Activated CD8-positive, alpha-beta memory T cell treated with anti-CD3 and anti-CD28 coated beads, Interleukin-2, amount 50 U/mL, for 4 hours (primary cell): Measurements from ENCODE around the gene CEP70.
"Not testable (repeated sequence)": the region's sequence is repeated elsewhere in the genome, so short reads cannot be mapped to it uniquely, and the experiment has no call there.

Experiments
- DNase-seq: peaks from one replicate; pipeline ENCODE4 v3.0.0-alpha.2; 2020

Gene CEP70

DNA sequence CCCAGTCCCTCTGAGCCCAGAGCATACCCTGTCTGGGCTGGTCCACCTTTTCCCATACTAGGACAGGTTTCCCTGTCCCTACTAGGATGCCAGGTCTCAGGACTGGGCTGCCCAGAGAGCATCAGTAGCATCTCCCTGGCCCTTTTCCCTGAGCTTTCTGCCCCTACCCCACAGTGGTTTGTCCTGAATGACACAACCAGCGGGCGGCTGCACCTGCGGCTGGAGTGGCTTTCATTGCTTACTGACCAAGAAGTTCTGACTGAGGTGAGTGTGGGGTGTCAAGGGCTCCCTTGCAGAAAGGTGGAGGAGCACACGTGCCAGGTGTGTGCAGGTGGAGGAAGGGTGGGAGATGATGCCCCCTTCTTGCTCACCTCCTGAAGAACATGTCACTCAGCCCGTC is 126.1 kb downstream of the CEP70 start:
- no peak for DNase-seq

DNA sequence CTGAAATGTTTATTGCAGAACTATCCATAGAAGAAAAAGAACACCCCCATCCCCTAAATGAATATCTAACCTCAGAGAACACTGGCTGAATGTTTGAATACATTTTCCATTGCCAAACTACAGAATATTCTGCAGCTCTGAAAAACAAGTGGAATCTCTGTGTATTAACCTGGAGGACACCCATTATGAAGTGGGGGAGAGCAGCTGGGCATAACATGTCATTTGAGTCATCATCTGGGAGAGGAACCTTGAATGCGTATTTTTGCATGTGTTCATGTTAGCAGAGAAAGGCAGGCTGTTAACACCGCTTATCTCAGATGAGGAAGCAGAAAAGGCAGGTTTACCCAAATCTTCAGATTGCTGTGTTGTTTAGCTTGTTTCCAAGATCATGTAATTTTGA is 128.1 kb downstream of the CEP70 start:
- no peak for DNase-seq

DNA sequence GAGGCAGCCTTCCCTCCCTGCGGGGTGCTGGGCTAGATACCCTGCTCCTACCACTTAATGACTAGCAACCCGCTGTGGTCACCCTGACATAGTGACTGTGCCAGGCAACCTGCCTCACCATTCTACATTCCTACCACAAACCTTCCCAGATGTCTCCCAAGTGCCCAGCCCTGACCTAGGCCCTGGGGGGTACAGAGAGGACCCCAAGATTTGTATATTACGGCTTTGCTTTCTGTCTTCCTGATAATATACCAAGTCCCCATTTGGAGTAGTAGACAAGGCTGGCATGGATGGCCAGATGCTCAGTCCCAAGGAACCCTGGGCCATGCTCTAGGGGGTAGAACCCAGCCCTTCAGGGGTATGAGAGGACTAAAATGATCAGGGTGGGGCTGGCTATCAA is 128.6 kb downstream of the CEP70 start:
- no peak for DNase-seq

DNA sequence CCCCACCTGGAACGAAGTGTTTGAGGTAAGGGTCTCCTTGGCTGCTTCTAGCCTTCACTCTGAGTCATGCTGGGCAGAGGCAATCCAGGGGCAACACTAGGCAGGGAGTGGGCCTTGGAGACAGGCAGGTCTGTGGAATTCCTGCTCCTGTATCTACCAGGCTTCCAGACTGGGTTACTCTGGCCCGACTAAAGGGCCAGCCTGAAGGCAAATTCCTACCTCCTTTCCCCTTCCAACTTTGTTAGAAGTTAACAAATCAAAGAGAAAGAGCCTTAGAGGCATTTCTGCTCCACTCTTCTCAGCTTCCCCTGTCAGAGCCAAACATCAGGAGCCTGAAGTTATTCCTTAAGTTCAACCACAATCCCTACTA is 129.6 kb downstream of the CEP70 start:
- DNase-seq, result no peak

DNA sequence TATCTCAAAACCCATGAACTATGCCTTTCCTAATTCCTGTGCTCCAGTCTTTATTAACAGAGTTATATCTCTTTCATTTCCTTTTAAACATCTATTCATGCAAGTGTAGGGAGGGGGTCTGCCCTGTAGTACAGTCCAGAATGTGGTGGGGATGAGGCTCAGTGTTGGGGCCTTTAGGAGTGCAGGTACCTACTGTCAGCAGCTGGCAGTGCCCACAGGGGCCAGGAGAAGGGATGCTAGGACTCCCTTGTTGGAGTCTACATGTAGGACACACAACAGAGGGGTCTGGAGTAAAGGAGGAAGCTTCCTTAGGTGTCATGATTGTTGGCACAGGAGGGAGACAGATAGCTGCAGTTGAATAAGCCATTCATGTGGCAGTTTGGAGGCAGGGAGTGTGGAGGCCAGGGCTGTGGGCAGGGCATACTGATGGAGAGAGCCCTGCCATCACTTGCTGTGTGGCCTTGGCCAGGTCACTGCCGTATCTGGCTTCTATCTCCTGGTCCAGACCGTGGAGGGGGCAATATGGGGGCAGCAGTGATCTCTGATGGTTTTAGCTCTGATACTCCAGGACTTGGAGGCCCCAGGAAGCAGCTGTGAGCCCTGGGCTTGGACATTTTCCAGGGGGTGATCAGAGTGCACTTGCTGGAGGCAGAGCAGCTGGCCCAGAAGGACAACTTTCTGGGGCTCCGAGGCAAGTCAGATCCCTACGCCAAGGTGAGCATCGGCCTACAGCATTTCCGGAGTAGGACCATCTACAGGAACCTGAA is 130.2 kb downstream of the CEP70 start:
- DNase-seq, result no peak

DNA sequence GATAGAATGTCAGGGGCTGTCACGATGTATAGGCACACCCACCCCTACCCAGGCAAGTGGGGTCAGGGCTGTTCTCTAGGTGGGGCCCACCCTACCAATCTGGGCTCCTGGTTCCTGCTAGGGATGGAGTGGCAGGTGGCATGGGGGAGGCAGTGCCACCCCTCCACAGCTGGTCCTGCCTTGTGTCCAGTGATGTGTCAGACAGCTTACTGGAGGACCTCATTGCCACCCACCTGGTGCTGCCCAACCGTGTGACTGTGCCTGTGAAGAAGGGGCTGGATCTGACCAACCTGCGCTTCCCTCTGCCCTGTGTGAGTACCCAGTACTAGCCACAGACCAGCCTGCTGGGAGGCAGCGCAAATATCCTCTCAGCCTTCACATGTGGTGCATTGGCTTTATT is 132.2 kb downstream of the CEP70 start:
- no peak for DNase-seq

DNA sequence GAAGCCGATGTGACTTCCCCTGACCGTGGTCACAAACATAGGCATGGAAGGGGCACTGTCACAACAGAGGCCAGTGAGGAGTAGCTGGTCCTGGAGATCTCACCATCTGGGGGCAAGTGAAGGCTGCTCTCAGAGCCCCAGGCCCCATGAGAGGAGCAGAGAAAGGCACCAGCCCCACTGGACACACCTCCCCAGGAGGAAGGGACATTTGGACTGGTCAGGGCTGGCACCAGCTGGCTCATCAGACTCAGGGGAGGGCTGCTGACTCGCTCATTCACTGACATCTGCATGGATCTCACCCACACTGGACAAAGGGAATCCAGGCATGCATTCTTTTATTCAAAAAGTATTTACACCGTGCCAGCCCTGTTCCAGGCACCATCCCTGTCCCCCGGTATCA is 132.8 kb downstream of the CEP70 start:
- DNase-seq, result no peak

DNA sequence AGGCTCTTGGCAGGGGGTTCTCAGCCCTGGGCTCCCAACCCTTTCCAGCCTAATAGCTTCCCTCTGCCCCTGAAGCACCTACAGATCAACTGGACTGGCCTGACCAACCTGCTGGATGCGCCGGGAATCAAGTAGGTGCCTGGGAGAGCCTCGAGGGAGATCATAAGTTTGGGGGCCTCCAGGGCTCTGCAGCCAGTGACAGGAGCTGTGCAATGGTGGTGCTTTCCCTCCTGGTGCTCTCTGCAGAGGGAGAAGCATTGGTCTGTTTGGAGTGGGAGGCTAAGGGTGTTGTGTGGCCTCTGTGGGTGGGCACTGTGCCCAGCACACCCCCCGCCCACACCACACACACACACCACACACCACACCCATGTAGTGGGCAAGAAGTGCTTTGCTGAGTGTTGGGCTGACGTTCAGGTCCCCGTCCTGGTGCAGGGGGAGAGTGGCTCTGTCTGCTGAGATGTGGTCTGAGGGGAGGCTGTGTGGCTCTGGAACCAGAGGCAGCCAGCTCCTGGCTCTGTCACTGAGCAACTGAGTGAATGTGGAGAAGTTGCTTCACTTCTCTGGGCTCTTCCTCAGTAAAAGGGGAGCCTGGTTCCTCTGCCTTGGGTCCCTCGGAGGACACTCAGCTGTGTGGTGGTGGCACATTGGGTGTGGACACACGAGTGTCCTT is 133.4 kb downstream of the CEP70 start:
- DNase-seq, result no peak

DNA sequence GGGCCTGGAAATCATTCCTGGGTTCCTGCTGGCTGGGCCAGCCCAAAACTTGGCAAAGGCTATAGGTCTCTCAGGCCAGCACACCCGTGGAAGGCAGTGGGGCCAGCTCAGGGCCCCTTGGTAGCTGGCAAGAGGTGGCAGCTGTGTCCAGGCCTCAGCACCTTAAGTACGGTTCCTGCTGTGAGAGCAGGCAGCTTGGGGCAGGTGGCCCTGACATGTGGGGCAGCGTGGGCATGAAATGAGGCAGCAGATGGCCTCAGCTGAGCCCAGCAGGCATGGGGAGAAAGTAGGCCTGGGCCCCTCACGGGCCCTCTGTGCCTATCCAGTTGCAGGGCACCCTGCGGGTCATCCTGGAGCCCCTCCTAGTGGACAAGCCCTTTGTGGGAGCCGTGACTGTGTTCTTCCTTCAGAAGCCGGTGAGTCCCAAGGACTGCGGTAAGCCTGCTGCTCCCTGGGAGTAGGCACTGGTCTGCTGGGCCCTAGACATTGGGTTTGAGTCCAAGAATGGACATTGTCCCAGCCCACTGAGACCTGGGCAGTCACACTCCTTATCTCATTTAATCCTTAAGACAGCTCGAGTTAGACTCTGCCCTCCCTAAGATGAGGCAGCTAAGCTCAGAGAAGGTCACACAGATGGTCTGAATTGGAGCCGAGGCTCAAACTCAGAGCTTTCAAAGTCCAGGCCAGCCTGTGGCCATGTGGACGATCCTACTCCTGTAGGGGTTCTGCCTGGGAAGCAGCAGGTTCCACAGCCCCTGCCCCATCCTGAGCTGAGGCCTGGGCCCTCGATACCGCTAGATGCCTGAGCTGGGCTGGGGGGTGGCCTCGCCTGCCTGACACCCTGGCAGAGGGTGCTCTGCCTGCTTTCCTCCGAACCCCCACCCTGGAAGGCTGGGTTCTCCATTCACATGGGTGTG is 134.2 kb downstream of the CEP70 start:
- DNase-seq, result no peak

DNA sequence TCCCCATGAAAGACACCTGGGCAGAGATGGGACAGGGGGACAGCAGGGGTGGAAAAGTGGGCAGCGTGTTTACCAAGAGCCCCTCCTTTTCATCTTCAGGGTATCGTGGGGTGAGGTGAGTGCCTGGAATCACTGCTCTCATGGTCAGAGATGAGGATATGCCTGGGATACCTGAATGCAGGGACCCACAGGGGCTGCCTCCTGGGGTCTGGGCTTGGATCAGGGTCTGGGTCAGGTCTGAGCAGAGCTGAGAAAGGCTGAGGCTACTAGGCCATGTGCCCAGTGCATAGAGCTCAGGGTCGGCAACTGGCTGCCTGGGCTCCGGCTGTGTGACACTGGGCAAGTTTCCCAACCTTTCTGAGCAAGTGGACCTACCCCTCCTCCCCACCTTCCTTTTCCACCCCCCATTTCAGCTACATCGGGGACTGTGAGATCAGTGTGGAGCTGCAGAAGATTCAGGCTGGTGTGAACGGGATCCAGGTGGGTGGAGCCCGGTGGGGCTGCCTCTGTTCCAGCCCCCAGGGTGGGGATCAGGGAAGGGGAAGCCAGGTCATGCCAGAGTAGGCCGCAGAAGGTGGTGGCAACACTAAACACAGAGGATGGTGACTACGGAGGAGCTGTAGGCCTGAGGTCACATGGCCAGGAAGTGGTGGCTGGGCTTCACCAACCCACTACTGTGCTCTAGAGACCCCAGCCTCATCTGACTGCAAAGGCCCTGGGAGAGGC is 135.1 kb downstream of the CEP70 start:
- no peak for DNase-seq

DNA sequence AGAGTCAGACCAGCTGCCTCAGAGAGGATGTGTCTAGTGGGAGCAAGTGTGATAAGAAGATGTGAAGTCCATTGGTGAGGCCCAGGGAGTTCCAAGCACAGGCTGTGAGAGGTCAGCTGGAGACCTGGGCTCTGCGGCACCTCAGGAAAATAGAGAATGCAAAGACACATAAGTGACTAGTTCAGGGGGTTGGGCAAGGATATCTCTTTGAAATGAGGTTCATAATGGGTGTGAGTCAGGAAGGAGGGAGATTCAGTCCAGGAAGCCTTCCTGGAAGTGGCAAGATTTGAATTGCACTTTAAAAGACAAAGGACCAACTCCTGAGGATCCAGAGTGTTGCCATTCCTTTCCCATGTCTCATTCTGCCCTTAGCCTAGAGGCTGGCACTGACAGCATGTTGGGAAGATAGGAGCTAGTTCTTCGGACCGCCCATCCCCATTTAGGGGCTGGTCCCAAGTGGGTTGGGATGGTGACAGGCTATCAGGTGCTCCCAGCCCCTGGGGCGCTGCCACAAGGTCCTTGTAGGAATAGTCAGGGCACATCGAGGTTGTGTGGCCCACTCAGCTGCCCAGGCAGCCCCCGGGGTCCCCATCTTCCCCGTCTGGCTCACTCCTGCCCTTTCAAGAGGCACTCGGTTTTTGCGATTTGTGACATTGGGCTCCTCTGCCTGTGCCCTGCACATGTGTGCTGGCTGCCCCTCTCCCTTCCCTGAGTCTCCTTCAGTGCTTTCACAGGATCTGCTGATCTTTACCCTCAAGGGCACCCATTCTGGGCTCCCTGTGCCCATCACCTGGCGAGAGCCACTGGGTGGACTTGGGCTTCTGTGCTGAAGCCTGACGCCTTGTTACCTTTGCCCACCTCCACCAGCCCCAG is 136.0 kb downstream of the CEP70 start:
- no peak for DNase-seq

DNA sequence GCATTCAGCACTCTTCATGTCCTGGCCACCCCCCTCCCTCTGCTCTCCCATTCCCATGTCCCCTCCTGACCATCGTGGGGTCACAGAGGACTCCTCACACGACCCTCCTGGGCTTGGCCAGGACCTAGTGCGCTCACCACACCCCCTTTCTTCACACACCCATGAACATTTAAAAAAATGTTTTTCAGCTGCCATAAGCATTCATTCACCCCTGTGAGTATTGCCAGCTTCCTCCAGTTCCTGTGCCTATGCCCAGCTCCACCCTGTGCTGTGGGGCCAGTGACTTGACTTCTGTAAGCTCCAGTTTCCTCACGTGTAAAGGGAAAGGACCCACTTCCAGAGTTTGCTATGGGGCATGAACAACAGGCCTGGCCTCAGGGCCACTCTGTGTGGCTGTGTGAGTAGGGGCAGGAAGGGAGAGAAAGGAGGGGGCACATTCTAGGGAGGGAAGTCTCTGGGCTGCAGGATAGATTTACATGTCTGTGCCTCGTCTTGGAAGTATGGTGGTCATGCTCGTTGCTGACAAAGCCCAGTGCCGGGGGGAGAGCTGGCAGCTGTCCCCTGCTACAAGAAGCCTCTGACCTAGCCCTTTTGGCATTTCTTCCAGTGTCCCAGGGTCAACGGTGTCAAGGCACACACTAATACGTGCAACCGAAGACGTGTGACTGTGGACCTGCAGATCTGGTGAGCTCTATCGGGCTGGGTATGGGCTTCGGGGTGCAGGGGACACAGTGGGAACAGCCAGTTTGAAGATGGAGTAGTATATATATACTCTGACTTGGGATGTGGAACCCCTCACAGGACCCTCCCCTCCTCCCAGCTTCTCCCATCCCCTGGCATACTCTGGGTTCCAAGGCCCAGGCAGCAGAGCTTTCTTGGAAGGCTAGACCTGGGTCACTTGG is 136.8 kb downstream of the CEP70 start:
- no peak for DNase-seq

DNA sequence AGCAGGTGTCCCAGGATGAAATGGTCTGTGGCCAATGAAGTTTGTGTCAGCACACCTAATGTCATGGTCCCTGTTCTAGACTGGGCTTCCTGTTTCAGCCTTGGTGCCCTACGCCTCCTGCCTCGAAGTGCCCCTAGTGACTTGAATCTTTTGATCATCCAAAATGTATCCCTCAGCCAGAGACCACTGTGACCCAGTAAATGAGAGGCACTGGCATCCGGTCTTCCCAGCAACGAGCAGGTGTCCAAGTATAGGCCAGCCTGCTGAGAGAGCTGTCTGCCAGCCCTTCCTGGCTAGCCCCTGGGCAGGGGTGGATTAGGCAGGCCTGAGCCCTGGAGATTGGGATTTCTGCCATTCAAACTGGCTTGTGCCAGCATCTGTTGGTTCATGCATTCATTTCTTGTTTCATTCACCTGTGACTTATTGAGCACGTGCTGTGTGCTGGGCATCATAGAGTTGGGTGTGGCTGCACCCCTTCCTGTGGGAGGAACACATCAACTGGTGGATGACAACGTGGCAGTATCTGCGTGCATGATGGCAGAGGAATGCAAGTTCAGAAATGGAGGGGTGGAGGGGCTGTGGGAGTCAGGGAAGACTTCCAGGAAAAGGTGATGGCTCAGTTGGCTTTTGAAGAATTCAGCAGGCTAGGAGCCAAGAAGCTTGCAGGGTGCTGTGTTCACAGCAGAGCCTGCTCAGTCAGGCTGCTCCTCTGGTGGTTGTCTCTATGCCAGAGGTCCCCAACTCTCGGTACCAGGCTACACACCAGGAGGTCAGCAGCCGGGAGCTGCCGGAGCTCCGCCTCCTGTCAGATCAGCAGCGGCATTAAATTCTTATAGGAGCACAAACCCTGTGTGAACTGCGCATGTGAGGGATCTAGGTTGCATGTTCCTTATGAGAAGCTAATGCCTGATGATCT is 138.0 kb downstream of the CEP70 start:
- no peak for DNase-seq

DNA sequence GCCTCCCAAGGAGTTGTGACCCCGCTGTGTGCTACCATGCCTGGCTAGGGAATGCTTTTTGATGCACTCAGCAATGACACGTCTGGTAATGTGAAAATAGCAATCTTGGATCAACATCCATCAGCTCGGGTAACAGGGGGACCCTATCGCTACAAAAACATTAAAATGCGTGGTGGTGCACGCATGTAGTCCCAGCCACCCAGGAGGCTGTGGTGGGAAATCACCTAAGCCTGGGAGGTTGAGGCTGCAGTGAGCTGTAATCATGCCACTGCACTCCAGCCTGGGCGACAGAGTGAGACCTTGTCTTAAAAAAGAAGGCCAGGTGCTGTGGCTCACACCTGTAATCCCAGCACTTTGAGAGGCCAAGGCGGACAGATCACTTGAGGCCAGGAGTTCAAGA is 140.1 kb downstream of the CEP70 start:
- not testable (repeated sequence) for DNase-seq

DNA sequence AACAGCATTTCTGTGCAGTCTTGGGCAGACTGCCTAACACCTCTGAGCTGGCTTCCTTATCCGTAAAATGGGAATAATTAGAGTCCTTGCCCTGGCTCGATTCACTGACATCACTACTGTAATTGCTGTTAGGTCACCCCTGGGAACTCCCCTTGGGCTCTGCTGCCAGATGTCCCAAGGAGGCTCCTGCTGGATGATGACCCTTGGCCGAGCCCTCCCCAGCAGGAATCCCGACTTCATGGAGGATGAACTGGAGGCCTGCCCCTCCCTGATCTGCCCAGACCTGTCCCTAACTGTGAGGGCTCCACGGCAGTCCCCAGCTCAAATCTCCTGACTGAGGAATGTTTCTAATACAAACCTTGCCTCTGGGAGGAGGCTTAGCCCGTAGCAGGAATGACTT is 141.6 kb downstream of the CEP70 start:
- DNase-seq, result no peak

DNA sequence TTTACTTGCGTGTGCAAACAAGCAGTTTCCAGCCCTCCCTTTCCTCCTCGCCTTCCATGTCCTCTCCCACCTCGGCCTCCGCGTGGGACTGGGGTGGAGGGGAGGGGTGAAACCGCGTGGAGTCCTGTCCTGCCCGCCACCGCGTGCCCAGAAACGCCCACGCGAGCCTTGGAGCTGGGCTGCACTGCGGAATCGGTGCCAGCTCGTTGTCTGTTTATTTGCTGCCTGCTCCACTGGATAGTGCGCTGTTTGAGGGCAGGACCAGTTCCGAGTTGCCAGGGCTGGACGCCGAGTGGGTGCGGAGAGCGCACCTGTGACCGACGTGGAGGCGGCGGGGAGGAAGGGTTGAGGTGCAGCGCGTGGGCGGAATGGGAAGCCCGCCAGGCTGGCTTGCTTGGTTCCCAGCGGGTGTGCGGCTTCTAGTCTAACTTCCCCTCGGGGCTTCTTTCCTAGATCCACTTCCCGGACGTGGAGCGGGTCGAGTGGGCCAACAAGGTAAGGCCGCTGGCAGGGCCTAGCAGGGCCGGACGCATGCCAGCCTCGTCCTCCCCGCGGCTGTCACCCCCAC is 142.4 kb downstream of the CEP70 start:
- no peak for DNase-seq

DNA sequence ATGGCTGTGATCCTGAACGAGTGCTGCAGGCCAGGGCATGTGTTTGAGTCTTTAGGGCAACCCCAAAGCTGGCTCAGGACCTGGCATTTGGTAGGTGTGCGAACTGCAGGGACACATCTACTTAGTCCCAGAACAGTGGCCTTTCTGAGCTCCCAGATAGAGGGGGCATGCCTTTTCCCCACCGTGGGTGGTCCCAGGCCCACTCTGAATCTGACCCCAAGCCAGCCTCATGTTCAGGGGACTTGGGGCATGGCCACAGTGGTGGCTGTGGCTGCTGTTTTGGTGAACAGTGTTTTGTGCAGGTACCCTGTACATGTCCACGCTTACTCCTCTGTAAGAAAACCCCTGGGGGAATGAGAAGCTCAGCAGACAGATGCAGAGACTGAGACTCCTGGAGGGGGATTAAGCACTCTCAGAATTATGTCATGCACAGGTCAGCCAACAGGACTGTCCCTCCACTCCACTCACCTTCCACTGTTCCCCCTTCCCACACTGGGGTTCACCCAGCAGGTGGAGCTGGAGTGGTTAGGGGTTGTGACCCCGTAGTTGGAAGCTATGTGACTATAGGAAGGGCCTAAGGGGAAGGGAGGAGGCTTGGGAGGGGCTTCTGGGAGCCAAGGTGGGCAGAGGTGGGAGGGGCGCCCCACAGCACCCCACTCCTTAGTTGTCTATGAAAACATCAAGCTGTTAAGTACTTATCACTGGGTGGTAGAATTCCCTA is 143.2 kb downstream of the CEP70 start:
- no peak for DNase-seq

DNA sequence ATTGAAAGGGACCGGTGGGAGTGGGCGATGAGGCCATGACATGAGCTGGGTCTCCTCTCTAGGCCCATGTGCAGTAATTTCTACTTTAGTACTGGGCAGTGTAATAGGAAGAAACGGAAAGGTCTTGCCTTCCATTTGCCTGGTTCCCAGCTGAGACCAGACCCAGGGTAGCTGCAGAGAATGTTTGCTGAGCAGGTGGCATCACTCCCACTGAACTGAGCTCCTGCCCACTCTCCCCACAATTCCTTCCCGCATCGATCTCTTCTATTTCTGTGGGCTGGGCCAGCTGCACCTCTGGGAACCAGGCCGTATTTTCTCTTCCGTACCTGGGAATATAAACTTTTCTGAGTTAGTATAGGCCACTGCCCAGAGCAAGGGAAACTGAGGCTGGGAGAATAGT is 143.9 kb downstream of the CEP70 start:
- no peak for DNase-seq

DNA sequence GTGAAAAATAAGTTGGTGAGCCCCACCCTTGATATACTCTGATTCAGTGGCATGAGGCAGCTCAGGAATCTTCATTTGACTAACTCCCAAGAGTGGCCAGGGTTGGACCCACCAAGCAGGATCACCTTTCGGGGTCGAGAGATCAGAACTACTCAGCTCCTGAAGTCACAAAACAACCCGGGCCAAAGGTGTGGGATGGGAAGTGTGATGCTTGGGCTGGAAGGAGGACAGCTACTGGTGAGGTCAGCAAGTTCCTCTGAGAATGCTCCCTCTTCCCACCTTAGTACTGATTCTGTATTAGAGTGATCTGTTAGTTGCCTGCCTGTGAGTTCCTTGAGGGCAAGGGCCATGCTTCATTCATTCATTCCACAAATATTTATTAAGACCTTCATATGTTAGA is 144.6 kb downstream of the CEP70 start:
- no peak for DNase-seq
